H9 (cell line): ENCODE data around the gene NKIRAS2. TPM values are rescaled to one million over a fixed set of nuclear protein-coding genes. Genes with fewer than 3 reads are reported as not detected.

ENCODE experiments used
- DNase-seq: peaks from one replicate; pipeline ENCODE4 v3.0.0-alpha.2; 2017
- H2AFZ ChIP-seq: one replicate; pipeline ENCODE4 v1.6.1; 2013; ENCODE audit warnings: mild to moderate bottlenecking, low read length, control low read depth, moderate library complexity
- H2AK5ac ChIP-seq: 2 replicates; pipeline ENCODE4 v1.6.1; 2013; ENCODE audit warnings: low read length, control low read depth, mixed read lengths; ENCODE audit not compliant: insufficient read length
- H2BK120ac ChIP-seq: one replicate; pipeline ENCODE4 v1.6.1; 2013; ENCODE audit warnings: low read depth, mild to moderate bottlenecking, low read length, control low read depth, inconsistent platforms; ENCODE audit not compliant: poor library complexity, severe bottlenecking
- H2BK12ac ChIP-seq: 2 replicates; pipeline ENCODE4 v1.6.1; 2013; ENCODE audit warnings: low read length, control low read depth, mixed read lengths, low read depth; ENCODE audit not compliant: insufficient read length
- H2BK15ac ChIP-seq: 2 replicates; pipeline ENCODE4 v1.6.1; 2013; ENCODE audit warnings: low read depth, low read length, control low read depth
- H2BK20ac ChIP-seq: one replicate; pipeline ENCODE4 v1.6.1; 2013; ENCODE audit warnings: low read depth, mild to moderate bottlenecking, low read length, control low read depth, inconsistent platforms; ENCODE audit not compliant: poor library complexity, severe bottlenecking
- H2BK5ac ChIP-seq: 2 replicates; pipeline ENCODE4 v1.6.1; 2013; ENCODE audit warnings: low read length, control low read depth, mixed read lengths; ENCODE audit not compliant: insufficient read length
- H3K14ac ChIP-seq: 2 replicates; pipeline ENCODE4 v1.6.1; 2013; ENCODE audit warnings: low read length, control low read depth; ENCODE audit not compliant: insufficient read depth
- H3K18ac ChIP-seq: 2 replicates; pipeline ENCODE4 v1.6.1; 2013; ENCODE audit warnings: low read depth, mild to moderate bottlenecking, mixed read lengths, low read length, control low read depth; ENCODE audit not compliant: insufficient read length
- H3K23ac ChIP-seq: 2 replicates; pipeline ENCODE4 v1.6.1; 2013; ENCODE audit warnings: low read length, control low read depth, mixed read lengths, low read depth; ENCODE audit not compliant: insufficient read length
- H3K23me2 ChIP-seq: 2 replicates; pipeline ENCODE4 v1.6.1; 2013; ENCODE audit warnings: low read depth, mild to moderate bottlenecking, mixed read lengths, low read length, control low read depth; ENCODE audit not compliant: insufficient read length, poor library complexity, severe bottlenecking
- H3K27ac ChIP-seq: 2 replicates; pipeline ENCODE4 v1.5.1; 2013; ENCODE audit warnings: low read length, control low read depth, mixed read lengths, low read depth; ENCODE audit not compliant: insufficient read length
- H3K27me3 ChIP-seq: 2 replicates; pipeline ENCODE4 v1.6.1; 2013; ENCODE audit warnings: low read length, control low read depth, inconsistent platforms; ENCODE audit not compliant: insufficient read depth
- H3K4ac ChIP-seq: 2 replicates; pipeline ENCODE4 v1.6.1; 2013; ENCODE audit warnings: low read depth, mild to moderate bottlenecking, control low read depth, inconsistent platforms, low read length, moderate library complexity
- H3K4me1 ChIP-seq: 2 replicates; pipeline ENCODE4 v1.6.1; 2013; ENCODE audit warnings: low read length, control low read depth, inconsistent platforms; ENCODE audit not compliant: insufficient read depth
- H3K4me2 ChIP-seq: 2 replicates; pipeline ENCODE4 v1.6.1; 2013; ENCODE audit warnings: low read length, control low read depth, mixed read lengths; ENCODE audit not compliant: insufficient read length, insufficient read depth
- H3K56ac ChIP-seq: 2 replicates; pipeline ENCODE4 v1.6.1; 2013; ENCODE audit warnings: low read depth, mild to moderate bottlenecking, mixed read lengths, low read length, control low read depth; ENCODE audit not compliant: insufficient read length
- H3K79me1 ChIP-seq: 2 replicates; pipeline ENCODE4 v1.6.1; 2013; ENCODE audit warnings: low read depth, mild to moderate bottlenecking, moderate library complexity, low read length, control low read depth, inconsistent platforms; ENCODE audit not compliant: insufficient read depth, poor library complexity, severe bottlenecking
- H3K79me2 ChIP-seq: 2 replicates; pipeline ENCODE4 v1.6.1; 2013; ENCODE audit warnings: low read length, control low read depth, inconsistent platforms; ENCODE audit not compliant: insufficient read depth
- H3K9ac ChIP-seq: 2 replicates; pipeline ENCODE4 v1.6.1; 2013; ENCODE audit warnings: low read length, control low read depth, mixed read lengths; ENCODE audit not compliant: insufficient read length; ENCODE audit errors: extremely low read depth
- H3K9me3 ChIP-seq: one replicate; pipeline ENCODE4 v1.6.1; 2013; ENCODE audit warnings: low read depth, low read length, inconsistent platforms; ENCODE audit not compliant: control insufficient read depth
- H3T11ph ChIP-seq: one replicate; pipeline ENCODE4 v1.6.1; 2013; ENCODE audit warnings: mild to moderate bottlenecking, low read length, control low read depth, inconsistent platforms
- H4K20me1 ChIP-seq: one replicate; pipeline ENCODE4 v1.6.1; 2013; ENCODE audit not compliant: control insufficient read depth, insufficient read length, insufficient read depth
- H4K5ac ChIP-seq: 2 replicates; pipeline ENCODE4 v1.6.1; 2013; ENCODE audit warnings: low read depth, mild to moderate bottlenecking, mixed read lengths, low read length, control low read depth; ENCODE audit not compliant: insufficient read length
- H4K8ac ChIP-seq: replicated peaks from 2 replicates; pipeline ENCODE4 v1.6.1; 2013; ENCODE audit warnings: low read length, control low read depth, mixed read lengths, low read depth; ENCODE audit not compliant: insufficient read length
- H4K91ac ChIP-seq: 2 replicates; pipeline ENCODE4 v1.6.1; 2013; ENCODE audit warnings: low read depth, mild to moderate bottlenecking, moderate library complexity, mixed read lengths, low read length, control low read depth; ENCODE audit not compliant: insufficient read length
- H3K27ac Mint-ChIP-seq, 3 experiments: 2 replicates in 2 of 3; 3 replicates in 1 of 3; pipeline ENCODE4 v1.8.0; 2020 to 2021; ENCODE audit warnings: mixed read lengths in 3 of 3, mild to moderate bottlenecking in 1 of 3, moderate library complexity in 1 of 3
- H3K27me3 Mint-ChIP-seq: 2 replicates; pipeline ENCODE4 v1.8.0; 2021; ENCODE audit warnings: low read depth, mild to moderate bottlenecking, moderate library complexity, mixed read lengths
- H3K36me3 Mint-ChIP-seq, 3 experiments: 2 replicates in 2 of 3; 3 replicates in 1 of 3; pipeline ENCODE4 v1.8.0; 2020 to 2021; ENCODE audit warnings: low read depth in 3 of 3, mixed read lengths in 3 of 3; ENCODE audit not compliant: insufficient read depth in 1 of 3
- H3K4me1 Mint-ChIP-seq, 2 experiments: 2 replicates each; pipeline ENCODE4 v1.8.0; 2020; ENCODE audit warnings: mixed read lengths in 2 of 2
- H3K4me3 Mint-ChIP-seq, 2 experiments: 2 replicates in 1 of 2; 3 replicates in 1 of 2; pipeline ENCODE4 v1.8.0; 2020 to 2021; ENCODE audit warnings: mild to moderate bottlenecking in 2 of 2, mixed read lengths in 2 of 2, moderate library complexity in 1 of 2
- H3K9me3 Mint-ChIP-seq, 2 experiments: 2 replicates in 1 of 2; 3 replicates in 1 of 2; pipeline ENCODE4 v1.8.0; 2020; ENCODE audit warnings: mild to moderate bottlenecking in 2 of 2, mixed read lengths in 2 of 2, moderate library complexity in 1 of 2
- CTCF ChIP-seq: fragments of 200-600 bp; sonication (generic); conservative IDR thresholded peaks from 3 replicates; pipeline ENCODE4 v1.8.0; 2021; ENCODE audit warnings: antibody characterized with exemption, mild to moderate bottlenecking
- WGBS: extraction: QIAGEN DNeasy Blood & Tissue Kit; methylation state at CpG from one replicate; pipeline ENCODE4 v1.1.7; 2013; ENCODE audit warnings: missing lambda C conversion rate, low lambda C conversion rate, mixed read lengths; ENCODE audit not compliant: insufficient read length; ENCODE audit errors: extremely low coverage; 5-methylcytosine and 5-hydroxymethylcytosine counted together
- total RNA-seq: library from RNA; stranded (reverse); gene quantifications from 2 replicates; pipeline ENCODE4 v1.2.1, GENCODE V29; 2021

Gene NKIRAS2
- total RNA-seq, 1 experiment from 2014 or later: 37.1 TPM

- Histone ChIP-seq H3K14ac (no peak overlapping the region), H3K4me1 (no peaks in the 10 kb centered on the region), H3K23ac (no peak overlapping the region), H3T11ph (no peak overlapping the region), H3K79me2 (no peaks in the 10 kb centered on the region), H2AFZ (no peak overlapping the region), H3K27me3 (no peaks in the 10 kb centered on the region), H2BK120ac (no peak overlapping the region), H2BK20ac (no peak overlapping the region), H3K27ac (no peak overlapping the region), H4K8ac (no peak overlapping the region), H4K5ac (no peak overlapping the region), H3K23me2 (no peaks in the 10 kb centered on the region), H3K4me2 (no peak overlapping the region), H3K56ac (no peak overlapping the region), H2AK5ac (no peak overlapping the region), H2BK15ac (no peak overlapping the region), H3K9ac (no peak overlapping the region), H2BK12ac (no peak overlapping the region), H3K9me3 (no peaks in the 10 kb centered on the region), H3K79me1 (no peaks in the 10 kb centered on the region), H3K18ac (no peak overlapping the region), H4K91ac (no peak overlapping the region), H4K20me1 (no peaks in the 10 kb centered on the region), H2BK5ac (no peak overlapping the region), H3K4ac (no peak overlapping the region)
- Mint-ChIP-seq H3K4me3 (no peak overlapping the region), H3K27ac (no peak overlapping the region), H3K27me3 (peaks cover 1% of the 10 kb centered on the region), H3K4me1 (peaks cover 19 to 33% of the 10 kb centered on the region in 2 experiments), H3K9me3 (no peaks in the 10 kb centered on the region), H3K36me3 (peaks cover 8 to 21% (median 15%) of the 10 kb centered on the region in 3 experiments)
- DNase-seq: no peak
- no CpG with 5 or more reads among the region's 7 CpGs for WGBS
- TF ChIP-seq CTCF: no peak; the same call in 2 of the 3 replicates
Observed at GRCh38 chr17:42028791-42029127, 8.9 kb downstream of the NKIRAS2 start.
